Measurements from ENCODE around the gene DBR1.

GRCh38 chr3:138220788-138221187 lies 46.1 kb upstream of the DBR1 start:
- TF ChIP-seq CTCF (IDR thresholded peaks at IDR 0.05; ENCODE audit: low read length), result no peak
- no peak for TF ChIP-seq EZH2 (optimal IDR thresholded peaks at IDR 0.05; ENCODE audit: low read depth, low read length)
- no peak for TF ChIP-seq EZH2phosphoT487 (IDR thresholded peaks at IDR 0.05; ENCODE audit: low read length)
